IPS-18a (cell line): ENCODE measurements around the gene SIRT7.
"Not testable (repeated sequence)": the region's sequence is repeated elsewhere in the genome, so short reads cannot be mapped to it uniquely, and the experiment has no call there.

ENCODE experiments used
- H3K27ac ChIP-seq: one replicate; pipeline ENCODE4 v1.5.1; 2013; ENCODE audit warnings: low read length
- H3K27me3 ChIP-seq: one replicate; pipeline ENCODE4 v1.6.1; 2013; ENCODE audit warnings: mild to moderate bottlenecking, low read length; ENCODE audit not compliant: control insufficient read depth, insufficient read depth
- H3K36me3 ChIP-seq: one replicate; pipeline ENCODE4 v1.6.1; 2013; ENCODE audit warnings: low read depth, low read length; ENCODE audit not compliant: control insufficient read depth
- H3K4me1 ChIP-seq: one replicate; pipeline ENCODE4 v1.6.1; 2013; ENCODE audit warnings: low read depth, low read length; ENCODE audit not compliant: control insufficient read depth
- H3K4me3 ChIP-seq: one replicate; pipeline ENCODE4 v1.5.1; 2013; ENCODE audit warnings: low read length
- H3K9ac ChIP-seq: one replicate; pipeline ENCODE4 v1.6.1; 2013; ENCODE audit warnings: mild to moderate bottlenecking, low read length, moderate library complexity
- H3K9me3 ChIP-seq: one replicate; pipeline ENCODE4 v1.6.1; 2013; ENCODE audit warnings: low read depth, low read length; ENCODE audit not compliant: control insufficient read depth

Gene SIRT7

GRCh38 chr17:81959362-81960129 lies 41.6 kb upstream of the SIRT7 start:
- no peak overlapping the region for H3K27ac ChIP-seq
- H3K9ac ChIP-seq, result no peak overlapping the region
- H3K27me3 ChIP-seq, result peaks cover 81% of the 10 kb centered on the region
- H3K4me1 ChIP-seq, result no peaks in the 10 kb centered on the region
- H3K4me3 ChIP-seq, result no peak overlapping the region
- H3K9me3 ChIP-seq, result no peaks in the 10 kb centered on the region
- H3K36me3 ChIP-seq, result no peaks in the 10 kb centered on the region

GRCh38 chr17:81958633-81959342 lies 40.8 kb upstream of the SIRT7 start:
- Histone ChIP-seq H3K27ac (no peak overlapping the region), H3K9ac (no peak overlapping the region), H3K4me3 (no peak overlapping the region), H3K36me3 (no peaks in the 10 kb centered on the region), H3K27me3 (peaks cover 74% of the 10 kb centered on the region), H3K9me3 (no peaks in the 10 kb centered on the region), H3K4me1 (no peaks in the 10 kb centered on the region)

GRCh38 chr17:81957691-81958432 lies 39.9 kb upstream of the SIRT7 start:
- H3K4me3 ChIP-seq, result no peak overlapping the region
- no peak overlapping the region for H3K27ac ChIP-seq
- H3K9ac ChIP-seq, result no peak overlapping the region
- no peaks in the 10 kb centered on the region for H3K4me1 ChIP-seq
- H3K27me3 ChIP-seq, result peaks cover 64% of the 10 kb centered on the region
- no peaks in the 10 kb centered on the region for H3K36me3 ChIP-seq
- no peaks in the 10 kb centered on the region for H3K9me3 ChIP-seq

- no peaks in the 10 kb centered on the region for H3K36me3 ChIP-seq
- peaks cover 55% of the 10 kb centered on the region for H3K27me3 ChIP-seq
- no peaks in the 10 kb centered on the region for H3K4me1 ChIP-seq
- no peaks in the 10 kb centered on the region for H3K9me3 ChIP-seq
- H3K9ac ChIP-seq, result no peak overlapping the region
- H3K27ac ChIP-seq, result no peak overlapping the region
- H3K4me3 ChIP-seq, result no peak overlapping the region
Observed at GRCh38 chr17:81956607-81957589, 38.9 kb upstream of the SIRT7 start.

GRCh38 chr17:81955756-81956544 lies 38.0 kb upstream of the SIRT7 start:
- Histone ChIP-seq H3K9ac (no peak overlapping the region), H3K27ac (no peak overlapping the region), H3K27me3 (peaks cover 47% of the 10 kb centered on the region), H3K9me3 (no peaks in the 10 kb centered on the region), H3K4me3 (no peak overlapping the region), H3K36me3 (no peaks in the 10 kb centered on the region), H3K4me1 (no peaks in the 10 kb centered on the region)

- Histone ChIP-seq H3K9me3 (no peaks in the 10 kb centered on the region), H3K4me1 (no peaks in the 10 kb centered on the region), H3K27me3 (peaks cover 40% of the 10 kb centered on the region), H3K9ac (no peak overlapping the region), H3K4me3 (no peak overlapping the region), H3K36me3 (no peaks in the 10 kb centered on the region), H3K27ac (no peak overlapping the region)
Observed at GRCh38 chr17:81955058-81955681, 37.2 kb upstream of the SIRT7 start.

- Histone ChIP-seq H3K27ac (no peak overlapping the region), H3K4me3 (no peak overlapping the region), H3K9ac (no peak overlapping the region), H3K9me3 (no peaks in the 10 kb centered on the region), H3K27me3 (peaks cover 33% of the 10 kb centered on the region), H3K36me3 (no peaks in the 10 kb centered on the region), H3K4me1 (no peaks in the 10 kb centered on the region)
Observed at GRCh38 chr17:81954131-81955057, 36.4 kb upstream of the SIRT7 start.

- not testable (repeated sequence) for H3K36me3 ChIP-seq, H3K4me1 ChIP-seq, H3K9me3 ChIP-seq, H3K9ac ChIP-seq, H3K4me3 ChIP-seq, H3K27ac ChIP-seq
- peaks cover 23% of the 10 kb centered on the region for H3K27me3 ChIP-seq
Observed at GRCh38 chr17:81953443-81953842, 35.5 kb upstream of the SIRT7 start.

GRCh38 chr17:81952792-81953228 lies 34.8 kb upstream of the SIRT7 start:
- H3K9me3 ChIP-seq, result no peaks in the 10 kb centered on the region
- no peaks in the 10 kb centered on the region for H3K36me3 ChIP-seq
- H3K27ac ChIP-seq, result no peak overlapping the region
- H3K27me3 ChIP-seq, result peaks cover 17% of the 10 kb centered on the region
- no peaks in the 10 kb centered on the region for H3K4me1 ChIP-seq
- no peak overlapping the region for H3K9ac ChIP-seq
- no peak overlapping the region for H3K4me3 ChIP-seq
